Posterior vena cava (tissue), 2 donors: ENCODE data around the gene NR2E1. TPM values are rescaled to one million over a fixed set of nuclear protein-coding genes. Genes with fewer than 3 reads are reported as not detected.

Experiments used
- DNase-seq: peaks from one replicate; pipeline ENCODE4 v3.0.0-alpha.2; 2020; ENCODE audit warnings: low spot score
- intact Hi-C, 2 donors: fragments of 100-400 bp; cut with DNase I; formaldehyde crosslinking; loops; one replicate each; pipeline versions ENCODE4 v1.14.1 to v1.14.2; 2022 to 2023
- total RNA-seq, 2 donors: library from RNA; stranded (reverse); fragmentation: NEBNext Ultra II Directional; extraction: Animal tissue kit (Norgen Biotek cat#: 25700); gene quantifications; one replicate each; pipeline ENCODE4 v1.2.1, GENCODE V29; 2021
- donor health status: DM: yes; HTN: yes; CAD: no.
- donor health status: DM: yes; HTN: yes; CAD: no.

Gene NR2E1
- total RNA-seq, 2 donors from 2014 or later: not detected

GRCh38 chr6:108169464-108170331 lies 3.9 kb downstream of the NR2E1 start:
- intact Hi-C loops: loop anchor here in 1 of 2 donors (5.0 kb wide), 1 partner anchor 1012 kb away; no protein-coding TSS in a partner anchor

GRCh38 chr6:108170332-108171290 lies 4.8 kb downstream of the NR2E1 start:
- DNase-seq: no peak
- intact Hi-C loops: loop anchor here in 1 of 2 donors (5.0 kb wide), 1 partner anchor 1013 kb away; no protein-coding TSS in a partner anchor

More at GRCh38 chr6:108169464-108170331, 3.9 kb downstream of the NR2E1 start:
- no peak for DNase-seq

- intact Hi-C loops: loop anchor here in 1 of 2 donors (5.0 kb wide), 1 partner anchor 1014 kb away; no protein-coding TSS in a partner anchor
- no peak for DNase-seq
Measured at GRCh38 chr6:108171291-108171917, 5.6 kb downstream of the NR2E1 start.

- DNase-seq: no peak
- intact Hi-C loops: loop anchor here in 1 of 2 donors (5.0 kb wide), 1 partner anchor 1015 kb away; no protein-coding TSS in a partner anchor
Measured at GRCh38 chr6:108171918-108172516, 6.2 kb downstream of the NR2E1 start.

- no peak for DNase-seq
- intact Hi-C loops: loop anchor here in 1 of 2 donors (5.0 kb wide), 1 partner anchor 1017 kb away; no protein-coding TSS in a partner anchor
Measured at GRCh38 chr6:108174371-108175175, 8.8 kb downstream of the NR2E1 start.

- no peak for DNase-seq
- intact Hi-C loops: no loop called here
Measured at GRCh38 chr6:108175176-108175591, 9.4 kb downstream of the NR2E1 start.

GRCh38 chr6:108175592-108176279 lies 9.9 kb downstream of the NR2E1 start:
- no peak for DNase-seq
- intact Hi-C loops: no loop called here

- intact Hi-C loops: no loop called here
- no peak for DNase-seq
Measured at GRCh38 chr6:108176281-108177089, 10.7 kb downstream of the NR2E1 start.

GRCh38 chr6:108179741-108180140 lies 13.9 kb downstream of the NR2E1 start:
- intact Hi-C loops: no loop called here
- no peak for DNase-seq

- no peak for DNase-seq
- intact Hi-C loops: no loop called here
Measured at GRCh38 chr6:108180266-108180665, 14.4 kb downstream of the NR2E1 start.

GRCh38 chr6:108180776-108181175 lies 15.0 kb downstream of the NR2E1 start:
- intact Hi-C loops: no loop called here
- DNase-seq: no peak

GRCh38 chr6:108186226-108186625 lies 20.4 kb downstream of the NR2E1 start:
- no peak for DNase-seq
- intact Hi-C loops: no loop called here

GRCh38 chr6:108187519-108187918 lies 21.7 kb downstream of the NR2E1 start:
- intact Hi-C loops: no loop called here
- no peak for DNase-seq

- no peak for DNase-seq
- intact Hi-C loops: no loop called here
Measured at GRCh38 chr6:108193131-108193530, 27.3 kb downstream of the NR2E1 start.

GRCh38 chr6:108193835-108194234 lies 28.0 kb downstream of the NR2E1 start:
- no peak for DNase-seq
- intact Hi-C loops: no loop called here

GRCh38 chr6:108194503-108194902 lies 28.7 kb downstream of the NR2E1 start:
- intact Hi-C loops: no loop called here
- DNase-seq: no peak

GRCh38 chr6:108195209-108195608 lies 29.4 kb downstream of the NR2E1 start:
- DNase-seq: no peak
- intact Hi-C loops: no loop called here
